PC-3 (cell line): ENCODE data around the gene PINLYP.

Source experiments
- CTCF ChIP-seq: fragments of 300-600 bp; sonication (generic); conservative IDR thresholded peaks from 2 replicates; pipeline ENCODE4 v1.5.1; 2017; ENCODE audit warnings: antibody characterized with exemption, low read depth, mild to moderate bottlenecking, low read length
- EZH2 ChIP-seq: fragments of 300-600 bp; sonication (generic); IDR thresholded peaks from one replicate; pipeline ENCODE4 v1.6.1; 2017; ENCODE audit warnings: antibody characterized with exemption, mild to moderate bottlenecking, low read length; ENCODE audit not compliant: unreplicated experiment

- TF ChIP-seq CTCF (no peak), EZH2 (no peak)
Observed at GRCh38 chr19:43616306-43616705, 40.7 kb downstream of the PINLYP start.
